T-cell (primary cell): Measurements from ENCODE around the gene DLG4. TPM values are rescaled to one million over a fixed set of nuclear protein-coding genes. Genes with fewer than 3 reads are reported as not detected.

Source experiments
- ATAC-seq, 4 experiments: fragments of 200-7000 bp in 3 of 4; fragments of 150-1000 bp in 1 of 4; cut with Tn5 transposase; replicated peaks in 1 of 4; 1 replicate in 3 of 4; 2 replicates in 1 of 4; pipeline ENCODE4 v1.10.0; 2021; ENCODE audit warnings: moderate library complexity in 3 of 4, mild to moderate bottlenecking in 2 of 4, moderate number of reproducible peaks in 1 of 4
- CTCF ChIA-PET, 2 donors: fragments of 300-600 bp; sonication (Branson Sonifier 250); formaldehyde crosslinking; loops; one replicate each; lab custom pipeline; 2022; ENCODE audit warnings: antibody characterized with exemption in 2 of 2; lab: Charles Lee
- POLR2A ChIA-PET, 2 donors: fragments of 300-600 bp; sonication (Branson Sonifier 250); formaldehyde crosslinking; loops; one replicate each; lab custom pipeline; 2022; ENCODE audit warnings: antibody characterized with exemption in 2 of 2; lab: Charles Lee
- DNase-seq, 35 experiments: peaks; one replicate each; pipeline versions ENCODE4 v3.0.0 to v3.0.0-alpha.2; 2013 to 2023
- H3K27ac ChIP-seq: one replicate; pipeline ENCODE4 v1.5.1; 2013; ENCODE audit warnings: low read length
- H3K27me3 ChIP-seq, 2 experiments: replicated peaks in 1 of 2; 1 replicate in 1 of 2; 2 replicates in 1 of 2; pipeline versions ENCODE4 v1.6.1 to v1.7.0; 2013; ENCODE audit warnings: low read length in 1 of 2, mixed read lengths in 1 of 2; ENCODE audit not compliant: control insufficient read depth in 2 of 2, insufficient read depth in 2 of 2; ENCODE audit errors: extremely low read depth in 1 of 2
- H3K36me3 ChIP-seq, 2 donors: 1 replicate in 1 of 2; 2 replicates in 1 of 2; pipeline versions ENCODE4 v1.6.1 to v1.7.0; 2013; ENCODE audit warnings: low read length in 1 of 2; ENCODE audit not compliant: control insufficient read depth in 2 of 2, insufficient read depth in 1 of 2; ENCODE audit errors: extremely low read depth in 1 of 2
- H3K4me1 ChIP-seq, 2 experiments: 1 replicate in 1 of 2; 2 replicates in 1 of 2; pipeline versions ENCODE4 v1.6.1 to v1.7.0; 2013; ENCODE audit warnings: low read length in 2 of 2, mixed read lengths in 1 of 2; ENCODE audit not compliant: insufficient read depth in 2 of 2, control insufficient read depth in 1 of 2; ENCODE audit errors: extremely low read depth in 1 of 2
- H3K4me3 ChIP-seq, 2 donors: 1 replicate in 1 of 2; 2 replicates in 1 of 2; pipeline versions ENCODE4 v1.5.1 to v1.7.0; 2013; ENCODE audit warnings: mild to moderate bottlenecking in 2 of 2, low read length in 1 of 2, moderate library complexity in 1 of 2; ENCODE audit not compliant: control insufficient read depth in 1 of 2; ENCODE audit errors: extremely low read depth in 1 of 2
- H3K9me3 ChIP-seq: 2 replicates; pipeline ENCODE4 v1.7.0; 2013
- H3K27ac Mint-ChIP-seq, 2 donors: one replicate each; pipeline ENCODE4 v1.8.0; 2020 to 2021; ENCODE audit warnings: mild to moderate bottlenecking in 2 of 2, mixed read lengths in 2 of 2
- H3K27me3 Mint-ChIP-seq, 2 donors: one replicate each; pipeline ENCODE4 v1.8.0; 2021 to 2022; ENCODE audit warnings: mixed read lengths in 2 of 2
- H3K36me3 Mint-ChIP-seq: one replicate; pipeline ENCODE4 v1.8.0; 2021; ENCODE audit warnings: mixed read lengths
- H3K4me1 Mint-ChIP-seq, 3 donors: one replicate each; pipeline ENCODE4 v1.8.0; 2020 to 2022; ENCODE audit warnings: mixed read lengths in 3 of 3, mild to moderate bottlenecking in 1 of 3
- H3K4me3 Mint-ChIP-seq, 3 donors: one replicate each; pipeline ENCODE4 v1.8.0; 2020 to 2022; ENCODE audit warnings: mild to moderate bottlenecking in 3 of 3, mixed read lengths in 3 of 3, moderate library complexity in 3 of 3
- H3K9me3 Mint-ChIP-seq, 3 donors: one replicate each; pipeline ENCODE4 v1.8.0; 2020 to 2022; ENCODE audit warnings: mixed read lengths in 3 of 3
- WGBS: methylation state at CpG from one replicate; pipeline ENCODE4 v1.1.5; 2013; ENCODE audit warnings: missing lambda C conversion rate; ENCODE audit not compliant: insufficient coverage; 5-methylcytosine and 5-hydroxymethylcytosine counted together
- total RNA-seq, 35 experiments: library from RNA in 6 of 35; stranded (reverse) in 6 of 35; fragments of 120-200 nt in 1 of 35; gene quantifications; one replicate each; pipeline versions ENCODE4 v1.2.1 to v1.2.4 and lab custom pipeline; 2013 to 2026

Gene DLG4
- total RNA-seq, 5 donors from 2014 or later (not counting 1 experiment from before 2014, with no cell fraction given), result 8.1 to 13.6 (median 9.3) TPM

GRCh38 chr17:7156342-7156940 is 63.2 kb downstream of the DLG4 start:
- H3K4me3 Mint-ChIP-seq, result no peak overlapping the region
- no peak overlapping the region for H3K27ac Mint-ChIP-seq
- H3K27me3 Mint-ChIP-seq, result peaks cover 9 to 24% of the 10 kb centered on the region in 2 donors
- Histone ChIP-seq H3K4me1 (no peaks in the 10 kb centered on the region), H3K4me3 (no peak overlapping the region), H3K36me3 (no peaks in the 10 kb centered on the region), H3K27me3 (peaks cover 0 to 13% of the 10 kb centered on the region in 2 experiments), H3K27ac (no peak overlapping the region), H3K9me3 (no peaks in the 10 kb centered on the region)
- POLR2A ChIA-PET, result no interaction called here
- H3K36me3 Mint-ChIP-seq, result no peaks in the 10 kb centered on the region
- CTCF ChIA-PET, result no interaction called here
- WGBS, result no CpG with 5 or more reads among the region's 10 CpGs
- ATAC-seq (no peak), DNase-seq (no peak)
- H3K4me1 Mint-ChIP-seq, result no peaks in the 10 kb centered on the region
- no peaks in the 10 kb centered on the region for H3K9me3 Mint-ChIP-seq

GRCh38 chr17:7147772-7148171 is 71.9 kb downstream of the DLG4 start:
- WGBS, result 36% methylated on average over 1 of the region's 3 CpGs
- DNase-seq (no peak), ATAC-seq (peak in 1 of 4 experiments; percentile 35)
- Mint-ChIP-seq H3K4me3 (no peak overlapping the region), H3K27ac (no peak overlapping the region), H3K9me3 (no peaks in the 10 kb centered on the region), H3K36me3 (no peaks in the 10 kb centered on the region), H3K4me1 (no peaks in the 10 kb centered on the region), H3K27me3 (peaks cover 0 to 10% of the 10 kb centered on the region in 2 donors)
- Histone ChIP-seq H3K27ac (no peak overlapping the region), H3K9me3 (no peaks in the 10 kb centered on the region), H3K27me3 (peaks cover 0 to 3% of the 10 kb centered on the region in 2 experiments), H3K4me3 (no peak overlapping the region), H3K36me3 (no peaks in the 10 kb centered on the region), H3K4me1 (no peaks in the 10 kb centered on the region)
- POLR2A ChIA-PET, result no interaction called here
- CTCF ChIA-PET, result interaction anchor here in 1 of 2 donors (0.7 kb wide), 1 partner anchor 30 kb away, joined by 3 read pairs; no protein-coding TSS in a partner anchor

- POLR2A ChIA-PET, result no interaction called here
- Mint-ChIP-seq H3K27me3 (peaks cover 0 to 7% of the 10 kb centered on the region in 2 donors), H3K9me3 (no peaks in the 10 kb centered on the region), H3K4me3 (no peak overlapping the region), H3K36me3 (no peaks in the 10 kb centered on the region), H3K4me1 (no peaks in the 10 kb centered on the region), H3K27ac (no peak overlapping the region)
- no peak overlapping the region for H3K4me3 ChIP-seq
- no peaks in the 10 kb centered on the region for H3K9me3 ChIP-seq
- DNase-seq, result no peak
- no peaks in the 10 kb centered on the region for H3K4me1 ChIP-seq
- H3K27me3 ChIP-seq, result peaks cover 0 to 3% of the 10 kb centered on the region in 2 experiments
- CTCF ChIA-PET, result interaction anchor here (0.6 to 1.5 kb wide), 11 partner anchors 16 to 1115 kb away, joined by 3 to 7 read pairs (median 4); no protein-coding TSS in a partner anchor
- H3K27ac ChIP-seq, result no peak overlapping the region
- no peak for ATAC-seq
- no peaks in the 10 kb centered on the region for H3K36me3 ChIP-seq
- 75% methylated on average over 3 of the region's 6 CpGs for WGBS
Observed at GRCh38 chr17:7146115-7146514, 73.5 kb downstream of the DLG4 start.

- H3K36me3 ChIP-seq, result no peaks in the 10 kb centered on the region
- Mint-ChIP-seq H3K27ac (no peak overlapping the region), H3K27me3 (peaks cover 4 to 7% of the 10 kb centered on the region in 2 donors), H3K4me1 (no peaks in the 10 kb centered on the region), H3K4me3 (no peak overlapping the region), H3K9me3 (no peaks in the 10 kb centered on the region), H3K36me3 (no peaks in the 10 kb centered on the region)
- no peak for ATAC-seq
- ChIA-PET POLR2A (no interaction called here), CTCF (no interaction called here)
- no peak for DNase-seq
- H3K4me3 ChIP-seq, result no peak overlapping the region
- H3K27me3 ChIP-seq, result peaks cover 0 to 21% of the 10 kb centered on the region in 2 experiments
- no peaks in the 10 kb centered on the region for H3K4me1 ChIP-seq
- H3K9me3 ChIP-seq, result no peaks in the 10 kb centered on the region
- H3K27ac ChIP-seq, result no peak overlapping the region
- 74% methylated on average over 11 of the region's 11 CpGs for WGBS
Observed at GRCh38 chr17:7144213-7144612, 75.4 kb downstream of the DLG4 start.

GRCh38 chr17:7141824-7142223 is 77.8 kb downstream of the DLG4 start:
- Mint-ChIP-seq H3K27me3 (peaks cover 5 to 7% of the 10 kb centered on the region in 2 donors), H3K27ac (no peak overlapping the region), H3K4me1 (no peaks in the 10 kb centered on the region), H3K9me3 (no peaks in the 10 kb centered on the region), H3K36me3 (no peaks in the 10 kb centered on the region), H3K4me3 (no peak overlapping the region)
- Histone ChIP-seq H3K27ac (no peak overlapping the region), H3K36me3 (no peaks in the 10 kb centered on the region), H3K9me3 (no peaks in the 10 kb centered on the region), H3K27me3 (peaks cover 0 to 37% of the 10 kb centered on the region in 2 experiments), H3K4me3 (no peak overlapping the region), H3K4me1 (no peaks in the 10 kb centered on the region)
- DNase-seq (no peak), ATAC-seq (no peak)
- ChIA-PET CTCF (no interaction called here), POLR2A (no interaction called here)
- WGBS, result 77% methylated on average over 5 of the region's 10 CpGs

GRCh38 chr17:7139400-7139799 is 80.2 kb downstream of the DLG4 start:
- WGBS, result 82% methylated on average over 8 of the region's 10 CpGs

More at GRCh38 chr17:7139400-7139799, 80.2 kb downstream of the DLG4 start:
- CTCF ChIA-PET, result interaction anchor here in 1 of 2 donors (0.8 kb wide), 1 partner anchor 38 kb away, joined by 3 read pairs; no protein-coding TSS in a partner anchor
- no peak overlapping the region for H3K27ac Mint-ChIP-seq
- no peaks in the 10 kb centered on the region for H3K4me1 ChIP-seq
- peaks cover 7% of the 10 kb centered on the region in 2 donors for H3K27me3 Mint-ChIP-seq
- H3K4me3 Mint-ChIP-seq, result no peak overlapping the region
- no peaks in the 10 kb centered on the region for H3K36me3 ChIP-seq
- H3K4me1 Mint-ChIP-seq, result peaks cover 0 to 7% (median 3%) of the 10 kb centered on the region in 3 donors
- POLR2A ChIA-PET, result no interaction called here
- ATAC-seq, result no peak
- peaks cover 0 to 41% of the 10 kb centered on the region in 2 experiments for H3K27me3 ChIP-seq
- no peak overlapping the region for H3K27ac ChIP-seq
- no peak overlapping the region for H3K4me3 ChIP-seq
- H3K9me3 Mint-ChIP-seq, result no peaks in the 10 kb centered on the region
- H3K36me3 Mint-ChIP-seq, result no peaks in the 10 kb centered on the region
- H3K9me3 ChIP-seq, result no peaks in the 10 kb centered on the region
- DNase-seq, result no peak
